Stimulated activated CD8-positive, alpha-beta memory T cell treated with anti-CD3 and anti-CD28 coated beads, Interleukin-15, amount 100 ng/mL, for 1 hour (primary cell): ENCODE results near the gene LRRC10.
"Not testable (repeated sequence)": the region's sequence is repeated elsewhere in the genome, so short reads cannot be mapped to it uniquely, and the experiment has no call there.

Experiments used
- DNase-seq: peaks from one replicate; pipeline ENCODE4 v3.0.0-alpha.2; 2020; ENCODE audit warnings: low read depth

LRRC10 gene

DNA sequence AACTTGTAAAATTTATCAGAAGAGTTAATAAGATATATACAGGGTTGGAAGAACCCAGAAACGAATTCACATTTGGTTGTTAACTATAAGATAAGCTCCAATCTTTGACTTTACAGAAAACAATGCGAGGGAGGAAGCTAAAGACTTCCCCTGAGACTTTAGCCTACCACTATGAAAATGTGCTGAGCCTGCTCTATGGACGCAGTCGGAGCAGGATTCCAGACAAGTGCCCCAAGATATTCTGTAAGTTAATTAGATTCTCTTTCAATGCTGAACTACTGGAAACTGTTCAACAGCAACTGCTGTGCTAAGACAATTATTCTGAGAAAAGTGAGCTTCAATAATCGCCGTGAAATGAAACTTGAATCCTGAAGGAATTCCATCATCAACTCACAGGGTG is 8.3 kb upstream of the LRRC10 start:
- DNase-seq = no peak

DNA sequence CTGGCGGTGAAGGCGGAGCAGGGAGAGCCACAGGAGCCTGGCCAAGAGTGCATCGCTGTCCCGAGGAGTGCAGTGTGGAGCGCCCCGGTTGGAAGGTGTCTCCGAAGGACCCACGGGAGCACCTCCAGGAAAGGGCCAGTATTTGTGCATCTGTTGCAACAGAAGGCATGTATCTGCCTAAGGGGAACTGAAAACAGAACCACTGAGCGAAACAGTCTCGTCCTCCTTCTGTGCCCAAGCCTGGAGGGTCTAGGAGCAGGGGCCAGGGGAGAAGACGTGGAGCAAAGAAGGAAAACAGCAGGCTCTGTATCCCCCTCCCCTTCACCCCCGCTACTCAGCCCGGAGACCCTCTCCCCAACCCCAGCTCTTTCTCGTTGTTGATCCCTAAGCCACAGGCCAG is 5.3 kb upstream of the LRRC10 start:
- DNase-seq = no peak

DNA sequence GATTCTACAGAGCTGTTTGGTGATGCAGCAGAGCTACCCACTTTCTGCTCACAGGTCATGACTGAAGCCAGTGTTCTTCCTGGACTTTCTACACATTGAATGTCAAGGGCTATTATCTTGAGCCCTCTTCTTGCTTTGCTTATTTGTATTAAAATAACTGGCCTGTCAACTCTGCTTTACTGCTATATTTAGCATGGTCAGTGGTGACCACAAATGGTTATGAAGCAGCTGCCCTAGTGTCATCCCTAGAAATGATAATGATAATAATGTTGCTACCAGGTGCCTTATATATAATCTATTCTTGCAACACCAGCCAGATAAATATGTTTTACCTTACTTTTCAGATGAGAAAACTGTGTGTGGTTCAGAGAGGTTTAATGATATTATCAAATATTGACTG is 2.6 kb upstream of the LRRC10 start:
- no peak for DNase-seq

DNA sequence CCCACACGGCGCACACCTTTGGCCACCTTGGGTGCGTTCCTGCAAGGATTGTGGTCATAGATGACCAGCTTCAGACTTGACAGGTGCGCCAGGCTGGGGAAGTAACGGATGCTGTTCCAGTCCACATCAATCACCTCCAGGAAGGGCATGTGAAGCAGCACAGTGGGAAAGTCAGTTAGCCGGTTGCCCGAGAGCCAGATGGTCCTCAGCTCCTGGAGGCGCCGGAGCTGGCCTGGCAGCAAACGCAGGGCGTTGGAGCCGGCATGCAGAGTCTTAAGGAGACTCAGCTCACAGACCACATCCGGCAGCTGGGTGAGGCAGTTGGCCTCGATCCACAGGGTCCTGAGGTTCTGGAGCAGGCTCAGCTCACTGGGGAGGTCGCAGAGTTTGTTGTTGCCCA is 581 bp downstream of the LRRC10 start:
- DNase-seq = no peak

DNA sequence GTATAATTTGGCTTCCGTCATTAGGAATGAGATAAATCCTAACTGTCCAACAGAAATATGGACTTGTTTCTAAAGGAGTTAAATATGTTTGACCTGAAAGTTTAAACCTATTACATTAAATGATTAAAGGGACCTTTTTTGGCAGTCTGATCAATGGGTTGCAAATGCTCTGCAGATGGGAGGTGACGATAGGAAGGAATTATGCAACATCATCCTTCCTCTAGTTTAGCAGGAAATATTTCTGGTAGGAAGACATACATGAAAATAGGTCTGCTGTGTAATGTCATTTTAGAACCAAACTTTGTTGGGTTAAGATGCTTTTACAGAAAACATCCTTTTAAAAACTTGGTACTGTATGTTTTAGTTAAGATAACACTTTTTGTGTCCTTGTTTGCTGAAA is 2.6 kb downstream of the LRRC10 start:
- DNase-seq = no peak

DNA sequence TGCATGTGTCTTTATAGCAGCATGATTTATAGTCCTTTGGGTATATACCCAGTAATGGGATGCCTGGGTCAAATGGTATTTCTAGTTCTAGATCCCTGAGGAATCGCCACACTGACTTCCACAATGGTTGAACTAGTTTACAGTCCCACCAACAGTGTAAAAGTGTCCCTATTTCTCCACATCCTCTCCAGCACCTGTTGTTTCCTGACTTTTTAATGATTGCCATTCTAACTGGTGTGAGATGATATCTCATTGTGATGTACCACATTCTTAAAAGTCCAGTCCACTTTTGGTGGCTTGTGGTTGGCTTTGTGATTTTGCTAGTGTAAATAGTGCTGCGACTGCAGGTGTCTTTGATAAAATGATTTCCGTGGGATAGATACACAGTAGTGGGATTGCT is 6.4 kb downstream of the LRRC10 start:
- not testable (repeated sequence) for DNase-seq

DNA sequence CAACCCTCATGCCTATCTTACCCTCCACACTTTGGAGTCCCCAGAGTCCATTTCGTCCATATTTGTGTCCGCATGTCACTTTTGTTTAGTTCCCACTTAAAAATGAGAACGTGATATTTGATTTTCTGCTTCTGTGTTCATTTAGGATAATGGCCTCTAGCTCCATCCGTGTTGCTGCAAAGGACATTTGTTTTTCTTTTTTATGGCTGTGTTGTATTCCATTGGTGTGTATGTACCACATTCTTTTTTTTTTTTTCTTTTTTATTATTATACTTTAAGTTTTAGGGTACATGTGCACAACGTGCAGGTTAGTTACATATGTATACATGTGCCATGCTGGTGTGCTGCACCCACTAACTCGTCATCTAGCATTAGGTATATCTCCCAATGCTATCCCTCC is 7.2 kb downstream of the LRRC10 start:
- not testable (repeated sequence) for DNase-seq

DNA sequence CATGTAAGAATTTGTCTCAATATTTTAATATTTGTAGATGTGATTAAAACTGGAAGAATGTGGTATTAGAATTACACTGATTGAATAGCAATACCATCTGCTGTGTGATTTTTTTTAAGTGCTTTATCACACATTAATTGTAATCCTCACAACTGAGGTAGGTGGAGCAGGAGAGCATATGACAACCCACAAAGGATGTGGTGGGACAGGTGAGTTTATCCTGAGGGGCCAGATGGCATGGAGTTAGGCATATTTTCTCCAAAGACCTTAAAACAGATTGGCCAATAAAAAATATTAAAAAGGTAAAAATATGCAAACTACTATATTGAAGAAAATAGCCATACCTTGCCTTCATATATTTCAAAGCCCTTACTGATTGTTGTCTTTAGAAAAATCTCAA is 7.8 kb downstream of the LRRC10 start:
- no peak for DNase-seq

DNA sequence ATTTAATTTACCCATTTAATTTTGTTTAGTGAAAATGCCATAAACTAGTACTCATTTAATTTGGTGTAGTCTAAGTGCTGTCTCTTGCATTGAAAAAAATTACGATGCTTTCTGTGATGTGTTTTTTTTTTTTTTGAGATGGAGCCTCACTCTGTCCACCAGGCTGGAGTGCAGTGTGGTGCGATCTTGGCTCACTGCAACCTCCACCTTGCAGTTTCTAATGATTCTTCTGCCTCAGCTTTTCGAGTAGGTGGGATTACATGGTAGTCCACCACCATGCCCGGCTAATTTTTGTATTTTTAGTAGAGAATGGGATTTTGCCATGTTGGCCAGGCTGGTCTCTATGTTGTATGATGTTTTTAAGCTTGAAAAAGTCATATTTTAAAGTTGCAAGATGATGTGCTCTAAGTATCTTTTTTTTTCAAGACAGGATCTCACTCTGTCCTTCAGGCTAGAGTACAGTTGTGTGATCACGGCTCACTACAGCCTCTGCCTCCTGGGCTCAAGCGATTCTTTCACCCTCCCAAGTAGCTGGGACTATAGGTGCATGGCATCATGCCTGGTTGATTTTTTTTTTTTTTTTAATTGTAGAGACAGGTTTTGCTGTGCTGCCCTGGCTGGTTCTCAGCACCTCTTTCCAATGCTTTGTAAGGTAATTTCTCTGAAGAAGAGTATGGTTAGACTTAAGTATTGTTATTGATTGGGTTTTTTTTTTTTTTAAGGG is 8.6 kb downstream of the LRRC10 start:
- no peak for DNase-seq

DNA sequence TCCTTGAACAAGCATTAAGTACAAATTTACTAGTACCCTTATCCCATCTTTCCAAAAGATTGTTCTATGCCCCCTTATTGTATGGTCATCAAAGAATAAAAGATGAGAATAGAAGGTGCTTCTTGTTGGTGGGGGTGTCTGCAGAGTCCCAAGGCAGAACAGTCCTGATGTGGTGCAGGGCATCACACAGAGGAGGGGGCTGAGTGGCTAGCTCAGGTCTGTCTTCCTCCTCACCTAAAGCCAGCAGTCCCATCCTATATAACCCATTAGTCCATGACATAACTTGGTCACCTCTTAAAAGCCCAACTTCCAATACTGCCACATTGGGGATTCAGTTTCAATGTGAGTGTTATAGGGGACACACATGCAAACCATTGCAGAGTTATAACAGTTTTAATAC is 9.9 kb downstream of the LRRC10 start:
- no peak for DNase-seq

DNA sequence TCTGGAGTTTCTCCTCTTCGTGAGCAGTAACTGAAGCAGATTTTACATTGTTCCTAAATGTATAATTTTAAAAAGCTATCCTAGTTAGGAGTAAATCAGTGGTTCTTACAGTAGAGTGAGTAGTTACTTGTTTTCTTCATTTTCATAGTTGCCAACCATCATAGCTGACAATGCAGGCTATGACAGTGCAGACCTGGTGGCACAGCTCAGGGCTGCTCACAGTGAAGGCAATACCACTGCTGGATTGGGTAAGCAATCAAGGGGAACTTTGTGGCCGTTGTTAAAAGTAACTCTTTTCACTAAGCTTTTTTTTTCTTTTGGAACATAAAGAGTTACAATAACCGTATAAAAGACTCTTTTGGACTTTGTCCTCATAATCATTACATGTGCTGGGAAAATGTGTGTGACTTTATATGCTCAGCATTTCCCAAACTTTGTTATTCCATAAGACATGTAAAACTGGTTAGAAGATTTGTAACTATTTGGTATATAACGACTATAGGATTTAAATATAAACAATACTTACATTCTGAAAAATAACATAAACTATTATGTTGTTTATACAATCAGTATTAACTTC is 12.4 kb downstream of the LRRC10 start:
- DNase-seq = no peak

DNA sequence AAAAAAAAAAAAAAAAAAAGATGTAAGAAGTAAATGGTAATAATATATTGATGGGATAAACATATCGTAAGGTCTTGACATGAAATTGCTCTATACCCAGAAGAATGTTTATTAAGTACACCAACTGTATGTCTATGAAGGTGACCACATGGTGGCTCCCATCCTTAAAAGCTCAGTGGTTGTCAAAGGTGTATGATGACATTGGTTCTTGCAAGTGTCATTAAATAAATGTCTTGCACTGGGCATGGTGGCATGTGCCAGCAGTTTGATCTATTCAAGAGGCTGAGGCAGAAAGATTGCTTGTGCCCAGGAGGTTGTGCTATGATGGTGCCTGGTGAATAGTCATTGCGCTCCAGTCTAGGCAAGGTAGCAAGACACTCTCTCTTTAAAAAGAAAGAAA is 15.0 kb downstream of the LRRC10 start:
- no peak for DNase-seq

DNA sequence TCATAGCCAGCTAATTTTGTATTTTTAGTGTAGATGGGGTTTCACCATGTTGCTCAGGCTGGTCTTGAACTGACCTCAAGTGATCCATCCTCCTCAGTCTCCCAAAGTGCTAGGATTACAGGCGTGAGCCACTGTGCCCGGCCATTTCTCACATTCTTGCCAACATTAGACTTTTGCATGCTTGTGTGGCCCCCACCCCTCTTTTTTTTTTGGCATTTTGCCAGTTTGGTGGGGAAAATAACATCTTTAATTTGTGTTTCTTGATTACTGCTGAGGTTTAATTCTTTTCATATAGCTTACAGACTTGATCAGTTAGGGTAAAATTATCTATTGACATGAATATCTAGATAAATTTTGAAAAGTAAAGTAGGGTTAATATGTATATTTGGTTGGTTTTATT is 21.6 kb downstream of the LRRC10 start:
- DNase-seq = no peak

DNA sequence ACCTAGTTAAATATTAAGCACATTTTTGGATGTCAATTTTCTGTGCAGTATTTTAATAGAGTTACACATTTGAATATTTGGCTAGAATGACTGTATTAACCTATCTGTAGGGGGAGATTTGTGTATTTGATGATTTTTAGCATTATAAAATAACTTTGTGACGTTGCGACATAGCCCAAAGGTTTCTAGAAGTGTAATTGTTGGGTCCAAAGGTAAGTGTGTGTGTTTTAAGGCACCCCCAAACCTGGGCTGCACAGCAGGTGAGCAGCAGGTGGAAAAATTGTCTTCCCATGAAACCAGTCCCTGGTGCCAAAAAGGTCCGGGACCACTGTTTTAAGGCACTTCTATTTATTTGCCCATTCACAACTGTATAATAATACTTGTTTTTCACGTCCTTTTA is 22.2 kb downstream of the LRRC10 start:
- DNase-seq = no peak

DNA sequence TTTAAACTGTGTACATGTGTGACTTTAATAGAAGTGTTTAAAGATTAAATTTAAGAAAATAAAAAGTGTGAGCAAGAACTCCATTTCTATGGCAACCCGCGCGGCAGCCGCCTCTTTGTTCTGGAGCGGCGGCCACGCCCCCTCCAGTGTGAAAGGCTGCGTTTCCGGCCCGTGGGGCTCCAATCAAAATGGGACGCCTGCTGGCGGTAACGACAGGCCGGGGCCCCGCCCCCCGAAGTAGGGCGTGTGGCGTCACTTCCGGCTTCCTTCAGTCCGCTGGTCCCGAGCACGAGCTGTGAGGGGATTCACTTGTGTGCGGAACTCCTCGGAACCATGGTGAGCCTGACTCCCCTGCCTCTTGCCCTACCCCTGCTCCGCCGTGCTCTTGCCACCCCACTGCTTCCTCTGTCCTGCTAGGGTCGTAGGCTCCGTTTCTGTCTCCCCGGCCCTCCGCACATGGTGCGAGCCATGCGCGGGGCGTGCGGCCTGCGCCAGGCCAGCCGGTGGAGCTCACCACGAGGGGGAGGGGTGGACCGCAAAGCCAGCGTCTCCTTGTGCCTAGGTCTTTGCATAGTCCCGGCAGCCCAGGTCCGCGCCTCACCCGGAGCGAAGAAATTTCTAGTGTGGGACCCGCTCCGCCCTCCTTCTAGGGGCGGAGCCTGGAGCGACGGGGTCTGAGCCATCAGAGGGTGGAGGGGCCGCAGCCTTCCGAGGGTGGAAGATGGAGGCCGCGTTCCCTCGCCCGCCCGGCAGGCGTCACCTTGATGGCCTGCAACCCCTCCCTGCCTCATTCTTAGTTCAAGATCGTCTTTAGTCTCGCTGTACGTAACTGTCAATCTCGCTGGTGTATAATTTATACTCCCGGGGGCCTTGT is 25.3 kb downstream of the LRRC10 start, which contains the start of gene CCT2:
Gene CCT2, plus strand, starts transcription at position 271 of the 874 bp plus-strand sequence. Its CDS starts 63 bp downstream, at position 334.
- DNase-seq = peak; percentile 92

DNA sequence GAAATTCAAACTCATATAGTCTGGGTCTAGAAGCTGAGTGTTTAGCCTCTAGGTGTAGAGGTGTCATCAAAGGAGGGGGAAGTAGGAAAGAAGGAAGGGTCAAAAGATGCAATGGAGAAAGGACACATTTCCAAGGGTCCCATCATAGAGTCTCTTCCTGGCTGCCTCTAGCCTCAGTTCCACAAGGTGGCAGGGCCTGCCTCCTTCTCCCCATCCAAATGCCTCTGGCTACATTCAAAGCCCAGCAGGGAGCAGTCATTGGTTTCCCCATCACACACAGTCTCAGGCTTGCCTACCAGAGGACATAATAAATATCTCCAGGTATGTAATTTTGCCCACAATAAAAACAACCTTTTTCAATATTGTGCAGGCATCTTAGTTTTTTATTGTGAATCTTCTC is 27.5 kb downstream of the LRRC10 start:
- no peak for DNase-seq

DNA sequence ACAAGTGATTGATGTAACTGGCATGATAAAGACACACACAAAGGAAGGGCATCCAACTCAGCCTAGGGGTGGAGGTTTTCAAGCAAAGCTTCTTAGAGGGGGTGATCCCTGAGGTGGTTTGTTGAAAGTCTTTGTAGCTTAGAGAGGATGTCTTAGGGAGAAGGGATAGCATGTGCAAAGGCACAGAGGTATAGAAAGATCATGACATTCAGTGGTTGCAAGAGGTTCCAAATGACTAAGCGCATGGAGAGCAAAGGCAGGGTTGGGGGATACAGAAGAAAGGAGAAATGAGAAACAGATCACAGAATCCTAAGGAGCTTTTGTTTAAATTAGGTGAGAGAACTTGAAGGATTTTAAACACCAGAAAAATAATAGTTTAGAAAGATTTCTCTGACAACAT is 30.6 kb downstream of the LRRC10 start:
- DNase-seq = no peak

DNA sequence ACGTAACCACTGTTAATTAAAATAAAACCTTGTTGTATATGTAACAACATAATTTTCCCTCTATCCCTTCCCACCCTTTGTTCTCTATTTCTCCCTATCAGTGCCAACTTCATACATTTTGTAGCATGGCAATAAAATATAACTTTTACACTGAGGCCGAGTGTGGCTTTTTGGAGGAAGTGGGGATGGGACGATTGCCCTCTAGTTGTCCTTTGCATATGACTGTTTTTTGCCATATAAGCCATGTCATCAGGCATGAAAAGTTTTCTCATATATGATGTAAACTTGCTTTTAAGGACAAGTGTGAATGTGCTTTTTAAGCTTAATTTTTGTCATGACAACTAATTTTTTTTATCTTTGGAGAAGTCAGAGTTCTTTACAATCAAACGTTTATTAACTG is 31.7 kb downstream of the LRRC10 start:
- DNase-seq = no peak

DNA sequence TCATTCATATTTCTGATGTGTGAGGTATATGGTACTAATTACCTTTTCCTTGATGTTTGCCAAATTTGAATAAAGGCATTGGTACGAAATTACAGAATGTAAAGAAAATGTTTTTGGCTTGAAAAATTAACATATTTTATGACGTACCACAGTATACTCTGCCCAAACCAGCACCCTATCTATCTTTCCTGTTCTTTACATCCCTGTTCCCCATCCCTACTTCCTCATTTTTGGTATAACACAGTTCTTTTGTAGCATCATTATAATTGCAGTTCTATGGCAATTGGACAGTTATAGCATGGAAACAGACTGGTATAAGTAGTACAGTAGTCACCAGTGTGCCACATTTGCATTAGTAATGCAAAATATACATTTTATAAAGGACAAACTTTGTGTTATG is 32.4 kb downstream of the LRRC10 start:
- DNase-seq = no peak

DNA sequence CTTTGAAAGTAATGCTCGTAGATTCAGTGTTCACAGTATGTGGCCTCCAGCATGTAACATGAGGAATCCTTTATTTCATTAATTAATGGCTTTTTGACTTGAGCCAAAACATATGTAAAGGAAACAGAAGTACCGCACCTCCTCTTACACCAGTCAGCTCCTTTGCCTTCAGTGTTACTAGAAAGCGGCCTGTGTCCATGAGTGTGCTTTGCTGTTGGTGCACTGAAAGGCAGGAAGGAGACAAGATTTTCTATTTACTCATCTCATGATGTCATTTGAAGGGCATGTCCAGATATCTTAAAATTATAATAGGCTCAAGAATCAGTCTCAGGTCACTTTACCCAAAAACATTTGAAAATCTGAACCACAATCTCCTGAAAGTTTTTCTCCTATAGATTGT is 35.4 kb downstream of the LRRC10 start:
- no peak for DNase-seq

DNA sequence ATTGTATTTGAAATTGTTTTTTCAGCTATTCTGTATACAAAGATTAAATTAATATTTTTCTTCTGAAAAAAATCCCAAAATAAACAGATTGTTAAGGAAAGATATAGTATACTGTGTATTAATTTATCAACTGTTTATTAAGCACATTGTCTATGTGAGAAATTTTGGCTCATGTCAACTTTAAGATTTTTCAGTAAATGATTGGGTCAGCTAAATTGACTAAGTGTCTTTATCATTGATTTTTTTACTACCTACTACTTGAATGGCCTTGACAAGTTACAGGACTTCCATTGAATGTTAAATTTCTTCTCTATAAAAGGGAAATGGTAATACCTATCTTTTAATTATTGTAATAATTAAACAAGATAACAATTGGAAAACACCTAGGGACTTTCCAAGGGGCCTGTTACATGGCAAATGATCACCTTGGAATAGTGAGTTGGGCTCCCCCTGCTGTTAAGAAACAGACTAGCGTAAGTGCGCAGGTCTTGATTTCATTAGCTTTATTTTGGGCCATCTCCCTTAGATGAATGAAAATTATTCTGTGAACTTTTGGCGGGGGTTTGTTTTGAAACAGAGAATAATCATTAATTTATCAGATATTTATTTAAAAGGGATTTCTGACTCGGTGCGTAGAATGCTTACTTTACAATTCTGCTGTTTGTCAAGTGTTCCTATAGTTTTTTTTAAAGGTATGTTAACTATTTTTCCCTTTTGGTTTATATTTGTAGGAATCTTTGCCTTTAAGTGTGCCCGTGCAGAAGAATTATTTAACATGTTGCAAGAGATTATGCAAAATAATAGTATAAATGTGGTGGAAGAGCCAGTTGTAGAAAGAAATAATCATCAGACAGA is 39.9 kb downstream of the LRRC10 start:
- peak; percentile 30 for DNase-seq

DNA sequence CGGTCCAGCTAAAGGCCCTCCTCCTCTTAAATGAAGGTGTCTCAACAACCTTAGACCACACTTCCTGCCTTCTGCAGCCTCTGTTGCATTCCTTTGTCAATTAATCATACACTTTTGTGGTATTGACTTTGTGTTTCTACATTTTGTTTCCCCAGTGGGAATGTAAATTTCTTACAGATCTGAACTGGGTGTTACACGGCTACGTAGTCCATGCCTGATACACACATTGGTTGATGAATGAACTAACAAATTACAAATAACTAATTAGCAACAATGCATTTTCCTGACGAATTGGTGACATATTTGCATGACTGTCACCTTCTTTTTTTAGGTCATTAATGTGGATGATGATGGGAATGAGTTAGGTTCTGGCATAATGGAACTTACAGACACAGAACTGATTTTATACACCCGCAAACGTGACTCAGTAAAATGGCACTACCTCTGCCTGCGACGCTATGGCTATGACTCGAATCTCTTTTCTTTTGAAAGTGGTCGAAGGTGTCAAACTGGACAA is 40.6 kb downstream of the LRRC10 start:
- DNase-seq = no peak
